Cerebellar nuclear complex (tissue), 1 donor: ENCODE data around the gene SP5.
"Not testable (repeated sequence)": the region's sequence is repeated elsewhere in the genome, so short reads cannot be mapped to it uniquely, and the experiment has no call there.

ENCODE experiments used
- DNase-seq, 2 experiments: peaks; one replicate each; lab custom pipeline; 2025; lab: John Stamatoyannopoulos, UW

The SP5 gene

GRCh38 chr2:170711196-170711773, 3.9 kb upstream of the SP5 start:
- DNase-seq: no peak

- DNase-seq: no peak
These were observed 3.1 kb upstream of the SP5 start for GRCh38 chr2:170711774-170712652.

- DNase-seq: no peak
These were observed 2.2 kb upstream of the SP5 start for GRCh38 chr2:170712653-170713542.

- DNase-seq: no peak
These were observed 1.4 kb upstream of the SP5 start for GRCh38 chr2:170713543-170714380.

- DNase-seq: no peak
These were observed 616 bp upstream of the SP5 start for GRCh38 chr2:170714381-170715061.

- DNase-seq: no peak
These were observed 1.0 kb downstream of the SP5 start for GRCh38 chr2:170715932-170716777.

GRCh38 chr2:170716851-170717598, 1.9 kb downstream of the SP5 start:
- DNase-seq: no peak

GRCh38 chr2:170717599-170717963, 2.4 kb downstream of the SP5 start:
- no peak for DNase-seq

GRCh38 chr2:170717991-170718589, 3.0 kb downstream of the SP5 start:
- DNase-seq: no peak

GRCh38 chr2:170719810-170720209, 4.7 kb downstream of the SP5 start:
- no peak for DNase-seq

GRCh38 chr2:170721678-170722077, 6.5 kb downstream of the SP5 start:
- no peak for DNase-seq

- no peak for DNase-seq
These were observed 7.2 kb downstream of the SP5 start for GRCh38 chr2:170722301-170722700.

- no peak for DNase-seq
These were observed 8.4 kb downstream of the SP5 start for GRCh38 chr2:170723446-170723958.

GRCh38 chr2:170733798-170734600, 18.9 kb downstream of the SP5 start:
- no peak for DNase-seq

GRCh38 chr2:170734601-170735000, 19.5 kb downstream of the SP5 start:
- DNase-seq: not testable (repeated sequence)

GRCh38 chr2:170736628-170737027, 21.5 kb downstream of the SP5 start:
- DNase-seq: no peak

GRCh38 chr2:170737406-170737805, 22.3 kb downstream of the SP5 start:
- no peak for DNase-seq

GRCh38 chr2:170737821-170738220, 22.7 kb downstream of the SP5 start:
- no peak for DNase-seq
